SIG-M5 treated with dmso at 0.1 percent for 504 hours (cell line): Measurements from ENCODE around the gene BIRC2.

ENCODE experiments used
- DNase-seq: peaks from one replicate; lab custom pipeline; 2025; ENCODE audit not compliant: unreplicated experiment; lab: John Stamatoyannopoulos, UW

The BIRC2 gene

GRCh38 chr11:102399189-102399588 is 52.2 kb downstream of the BIRC2 start:
- no peak for DNase-seq

- DNase-seq, result no peak
These were observed 53.6 kb downstream of the BIRC2 start for GRCh38 chr11:102400603-102401002.

GRCh38 chr11:102401905-102402304 is 54.9 kb downstream of the BIRC2 start:
- no peak for DNase-seq

DNA sequence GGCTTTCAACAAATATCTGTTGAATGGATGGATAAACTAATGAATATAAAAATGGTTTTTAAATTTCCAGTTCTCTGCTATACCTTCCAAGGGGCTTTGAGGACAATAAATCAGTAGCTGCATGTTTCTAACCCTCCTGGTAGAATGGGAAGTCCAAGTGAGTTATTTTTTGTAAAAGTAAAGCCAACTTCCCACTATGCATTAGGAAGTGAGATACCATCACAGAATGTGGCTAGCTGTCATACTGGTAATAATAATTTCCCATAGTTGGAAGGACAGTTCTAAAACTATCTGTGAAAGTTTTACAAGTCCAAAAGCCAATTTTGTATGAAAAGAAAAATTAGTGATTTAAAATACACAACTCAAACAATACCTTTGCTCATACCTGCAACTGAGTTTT is 55.5 kb downstream of the BIRC2 start:
- DNase-seq, result no peak

DNA sequence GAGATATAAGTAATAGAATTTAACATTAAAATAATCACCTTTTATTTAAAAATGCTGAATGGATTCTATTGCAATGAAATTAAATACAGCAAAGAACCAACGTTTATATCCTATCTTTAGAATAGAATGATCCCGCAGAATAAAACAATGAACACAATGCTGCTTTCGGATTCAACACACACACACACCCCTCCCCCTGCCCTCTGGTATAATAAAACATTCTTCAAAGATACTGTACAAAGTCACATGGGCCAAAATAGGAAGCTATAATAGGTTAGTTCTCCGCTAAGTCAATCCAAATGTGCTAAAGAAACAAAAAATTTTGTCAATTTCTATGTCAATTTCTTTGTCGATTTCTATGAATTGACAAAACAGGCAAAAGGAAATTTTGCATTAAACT is 58.5 kb downstream of the BIRC2 start:
- DNase-seq, result no peak

GRCh38 chr11:102406099-102406498 is 59.1 kb downstream of the BIRC2 start:
- DNase-seq, result no peak

DNA sequence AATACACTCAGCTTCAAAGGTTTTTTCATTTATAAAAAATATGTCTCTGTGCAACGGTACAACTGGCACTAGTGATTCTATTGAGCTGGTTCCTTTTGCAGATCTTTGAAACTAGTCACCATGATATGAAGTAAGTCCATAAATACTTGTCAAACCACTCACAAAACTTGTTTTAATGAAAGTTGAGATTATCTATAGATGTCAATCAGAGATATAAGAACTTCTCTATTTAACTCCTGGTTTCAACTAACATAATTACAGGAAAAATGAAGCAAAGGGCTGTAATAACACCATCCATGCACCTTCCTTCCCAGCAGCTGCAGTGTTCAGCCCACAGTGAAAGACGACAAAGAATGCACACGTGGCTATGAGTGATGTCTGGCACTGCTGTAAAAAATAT is 60.9 kb downstream of the BIRC2 start:
- DNase-seq, result no peak

GRCh38 chr11:102408339-102408738 is 61.3 kb downstream of the BIRC2 start:
- DNase-seq, result no peak

- no peak for DNase-seq
These were observed 63.4 kb downstream of the BIRC2 start for GRCh38 chr11:102410382-102410784.

DNA sequence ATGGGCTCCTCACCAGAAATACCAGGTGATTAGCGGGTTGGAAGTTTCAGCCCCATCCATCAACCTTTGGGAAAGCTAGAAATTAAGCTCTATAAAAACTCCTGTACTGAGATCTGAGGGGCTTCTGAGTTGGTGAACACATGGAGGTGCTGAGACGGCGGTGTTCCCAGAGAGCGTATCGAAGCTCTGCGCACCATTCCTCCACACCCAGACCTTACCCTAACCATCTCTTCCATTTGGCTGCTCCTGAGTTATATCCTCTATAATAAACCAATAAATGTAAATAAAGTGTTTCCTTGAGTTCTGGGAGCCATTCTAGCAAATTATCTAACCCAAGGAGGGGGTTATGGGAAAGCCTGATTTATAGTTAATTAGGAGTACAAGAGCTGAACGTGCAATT is 64.1 kb downstream of the BIRC2 start:
- DNase-seq, result no peak

DNA sequence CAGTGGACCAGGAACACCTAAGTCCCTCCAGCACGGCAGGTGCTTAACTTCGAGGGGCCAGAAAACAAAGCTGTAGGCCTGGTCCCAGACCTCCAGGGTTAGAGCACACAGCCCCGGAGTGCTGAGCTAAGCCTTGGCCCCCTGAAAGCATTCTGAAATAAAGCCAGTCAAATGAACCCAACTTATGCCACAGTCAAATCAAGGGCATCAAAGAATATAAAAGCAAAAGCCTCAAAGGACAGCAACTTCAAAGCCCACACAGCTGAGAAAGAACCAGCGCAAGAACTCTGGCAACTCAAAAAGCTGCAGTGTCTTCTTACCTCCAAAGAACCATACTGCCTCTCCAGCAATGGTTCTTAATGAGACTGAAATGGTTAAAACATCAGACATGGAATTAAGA is 66.5 kb downstream of the BIRC2 start:
- DNase-seq, result no peak

DNA sequence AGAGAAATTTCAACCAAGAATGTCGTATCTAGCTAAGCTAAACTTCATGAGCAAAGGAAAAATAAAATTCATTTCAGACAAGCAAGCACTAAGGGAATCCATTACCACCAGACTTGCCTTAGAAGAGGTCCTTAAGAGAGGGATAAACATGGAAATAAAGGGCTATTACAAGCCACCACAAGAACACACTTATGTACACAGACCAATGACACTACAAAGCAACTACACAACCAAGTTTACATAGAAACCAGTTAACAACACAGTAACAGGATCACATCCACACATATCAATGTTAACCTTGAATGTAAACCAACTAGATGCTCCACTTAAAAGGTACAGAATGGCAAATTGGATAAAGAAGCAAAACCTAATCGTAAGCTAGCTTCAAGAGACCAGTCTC is 67.5 kb downstream of the BIRC2 start:
- DNase-seq, result no peak

DNA sequence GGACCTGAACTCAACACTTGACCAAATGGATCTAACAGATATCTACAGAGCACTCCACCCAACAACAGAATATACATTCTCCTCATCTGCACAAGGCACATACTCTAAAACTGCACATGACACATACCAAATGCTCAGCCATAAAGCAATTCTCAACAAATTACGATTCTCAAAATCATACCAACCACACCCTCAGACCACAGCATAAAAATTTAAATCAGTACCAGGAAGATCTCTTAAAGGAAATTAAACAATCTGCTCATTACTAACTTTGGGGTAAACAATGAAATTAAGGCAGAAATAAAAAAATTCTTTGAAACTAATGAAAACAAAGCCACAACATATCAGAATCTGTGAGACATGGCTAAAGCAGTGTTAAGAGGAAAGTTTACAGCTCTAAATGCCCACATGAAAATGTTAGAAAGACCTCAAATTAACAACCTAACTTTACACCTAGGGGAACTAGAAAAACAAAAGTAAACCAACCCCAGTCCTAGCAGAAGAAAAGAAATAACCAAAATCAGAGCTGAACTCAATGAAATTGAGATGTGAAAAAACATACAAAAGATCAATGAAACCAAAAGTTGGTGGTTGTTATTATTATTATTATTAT is 68.4 kb downstream of the BIRC2 start:
- DNase-seq, result no peak

GRCh38 chr11:102416976-102417375 is 70.0 kb downstream of the BIRC2 start:
- no peak for DNase-seq

DNA sequence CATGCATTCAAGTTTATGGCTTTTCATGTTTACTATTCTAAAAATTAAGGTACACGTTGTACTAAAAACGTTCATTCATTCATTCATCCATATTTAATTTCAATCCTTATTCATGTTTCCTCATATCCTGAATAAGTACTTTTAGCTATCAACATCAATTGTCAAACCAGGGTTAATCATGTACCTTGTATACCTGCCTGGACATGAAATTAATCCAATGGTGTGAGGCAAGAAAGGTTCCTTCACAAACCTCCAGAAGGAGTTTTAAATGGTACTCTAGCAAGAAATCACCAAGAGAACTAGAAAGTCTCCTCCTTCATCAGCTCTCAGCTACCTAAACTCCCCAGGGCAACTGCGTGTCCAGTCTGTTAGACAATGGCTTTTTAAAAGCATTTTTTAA is 72.2 kb downstream of the BIRC2 start:
- no peak for DNase-seq

- no peak for DNase-seq
These were observed 73.5 kb downstream of the BIRC2 start for GRCh38 chr11:102420547-102420946.

- DNase-seq, result no peak
These were observed 74.2 kb downstream of the BIRC2 start for GRCh38 chr11:102421261-102421660.

- no peak for DNase-seq
These were observed 76.1 kb downstream of the BIRC2 start for GRCh38 chr11:102422817-102423712.

DNA sequence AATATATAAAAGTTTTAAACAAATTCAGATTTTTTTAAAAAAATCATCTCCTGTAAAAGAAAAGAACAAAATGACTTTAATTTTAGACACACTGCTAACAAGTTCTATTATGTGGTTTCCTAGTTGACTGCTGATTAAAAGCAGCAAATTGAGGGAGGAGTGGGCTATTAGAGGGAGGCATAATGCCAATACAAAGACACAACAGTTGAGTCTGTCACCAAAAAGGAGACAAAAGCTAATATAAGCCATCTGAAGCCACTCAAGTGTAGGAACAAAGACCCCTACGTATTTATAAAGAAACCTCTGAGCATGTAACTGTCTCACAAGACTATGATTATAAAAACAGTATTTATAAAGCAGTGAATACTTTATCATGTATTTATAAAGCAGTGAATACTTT is 76.9 kb downstream of the BIRC2 start:
- no peak for DNase-seq

DNA sequence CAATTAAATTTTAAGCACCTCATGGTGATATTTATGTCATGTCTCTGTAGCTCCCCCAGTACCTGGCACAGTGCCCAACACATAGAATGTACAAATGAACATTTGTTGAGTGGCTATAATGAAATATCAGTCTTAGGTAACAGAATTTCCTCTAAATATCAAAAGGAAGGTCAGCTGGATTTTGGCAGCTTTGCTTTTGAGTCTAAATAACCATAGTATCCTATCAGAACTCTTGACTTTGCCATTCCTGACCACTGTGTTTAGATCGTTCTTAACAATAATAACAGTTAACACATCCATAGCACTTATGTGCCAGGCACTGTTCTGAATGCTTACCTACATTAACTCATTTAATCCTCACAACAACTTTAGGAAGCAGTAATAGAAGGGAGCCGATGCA is 79.0 kb downstream of the BIRC2 start:
- DNase-seq, result no peak

DNA sequence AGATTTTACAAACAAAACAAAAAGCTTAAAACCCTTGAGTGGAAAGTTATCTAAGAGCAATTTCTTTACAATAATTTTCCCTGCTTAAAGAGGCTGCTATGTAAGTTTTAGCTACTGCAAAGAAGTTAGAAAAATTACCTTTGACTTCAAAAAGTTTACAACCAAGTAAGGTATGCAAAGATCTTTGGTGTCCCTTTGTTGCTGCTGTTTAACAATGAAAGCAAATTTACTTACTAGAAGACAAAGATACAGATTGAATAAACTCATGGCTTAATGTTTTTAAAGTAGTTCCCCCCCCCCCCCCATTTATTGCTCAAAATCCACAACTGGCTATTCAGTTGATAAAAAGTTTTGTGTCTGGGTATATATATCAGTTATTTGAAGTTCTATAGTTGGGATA is 79.6 kb downstream of the BIRC2 start:
- no peak for DNase-seq

GRCh38 chr11:102427068-102427467 is 80.1 kb downstream of the BIRC2 start:
- peak; percentile 17 for DNase-seq
